GM19193 (cell line): Measurements from ENCODE around the gene SLF2.

Experiments used
- POLR2A ChIP-seq: IDR thresholded peaks from 4 replicates; pipeline ENCODE4 v1.6.1; 2011; ENCODE audit not compliant: insufficient read depth, insufficient read length; ENCODE audit errors: extremely low read depth

Gene SLF2

DNA sequence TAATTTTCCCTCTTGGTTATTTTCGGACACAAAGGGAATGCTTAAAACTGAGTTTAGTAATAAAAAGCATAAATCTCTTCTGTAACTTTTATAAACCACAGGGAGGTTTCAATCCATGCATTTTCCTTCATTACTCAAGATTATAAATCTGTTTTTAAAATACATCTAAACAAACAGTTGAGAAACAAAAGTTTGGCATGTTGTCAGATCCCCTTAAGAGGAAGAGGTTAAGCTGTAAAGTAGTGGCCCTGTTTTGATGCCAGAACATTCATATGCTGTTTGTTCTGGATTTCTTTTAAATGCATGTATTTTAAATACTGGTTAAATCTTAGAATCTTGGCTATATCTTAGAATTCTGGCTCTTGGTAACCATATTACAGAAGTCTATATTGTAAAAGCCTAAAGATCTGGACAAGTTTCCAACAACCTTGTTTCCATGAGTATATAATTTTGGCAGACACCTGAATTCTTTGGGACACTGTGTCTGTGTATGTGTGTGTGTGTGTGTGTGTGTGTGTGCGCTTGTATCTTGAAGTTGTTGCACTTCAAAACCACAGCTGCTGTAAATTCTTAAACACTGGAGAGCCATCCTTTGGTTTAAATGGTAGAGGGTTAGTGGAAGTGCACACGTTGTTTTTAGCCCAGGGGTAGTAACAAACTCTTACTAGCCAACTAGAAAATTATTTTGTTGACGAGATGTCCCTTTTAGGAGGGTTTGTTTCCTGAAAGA is 49.8 kb downstream of the SLF2 start:
- TF ChIP-seq POLR2A = no peak

DNA sequence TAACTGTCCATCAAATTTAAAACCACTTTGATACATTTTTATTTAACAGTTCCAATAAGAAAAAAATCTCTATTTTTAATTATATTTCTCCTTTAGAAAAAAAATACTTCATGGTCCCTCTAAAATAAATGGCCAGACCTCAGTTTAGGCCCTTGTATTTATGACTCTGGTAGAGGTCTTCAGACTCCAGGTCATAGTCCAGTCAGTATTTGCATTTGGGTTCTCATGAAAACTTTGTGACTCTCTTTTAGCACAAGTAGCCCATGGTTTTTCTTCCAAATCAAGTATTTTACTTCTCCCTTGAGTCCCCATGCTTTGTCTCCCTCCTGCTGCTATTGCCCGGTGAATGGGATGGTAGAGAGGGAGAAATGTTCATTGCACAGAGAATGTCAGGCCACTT is 51.1 kb downstream of the SLF2 start:
- no peak for TF ChIP-seq POLR2A

DNA sequence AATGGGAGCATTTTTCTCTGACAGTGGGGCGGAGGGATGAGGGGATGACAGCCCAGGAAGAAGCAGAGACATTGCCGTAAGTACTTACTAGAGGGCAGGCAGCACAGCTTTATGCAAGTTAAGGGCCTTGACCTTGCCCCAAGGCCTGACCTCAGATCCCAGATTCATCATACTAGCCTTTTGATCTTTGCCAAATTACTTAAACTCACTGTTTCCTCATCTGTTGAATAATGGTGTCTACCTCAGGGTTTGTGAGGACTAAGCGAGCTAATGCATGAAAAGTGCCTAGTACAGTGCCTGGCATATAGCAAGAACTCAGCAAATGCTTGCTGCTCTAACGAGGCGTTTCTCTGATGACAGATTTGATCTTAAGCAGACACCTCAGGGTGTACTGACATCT is 53.1 kb downstream of the SLF2 start:
- no peak for TF ChIP-seq POLR2A

DNA sequence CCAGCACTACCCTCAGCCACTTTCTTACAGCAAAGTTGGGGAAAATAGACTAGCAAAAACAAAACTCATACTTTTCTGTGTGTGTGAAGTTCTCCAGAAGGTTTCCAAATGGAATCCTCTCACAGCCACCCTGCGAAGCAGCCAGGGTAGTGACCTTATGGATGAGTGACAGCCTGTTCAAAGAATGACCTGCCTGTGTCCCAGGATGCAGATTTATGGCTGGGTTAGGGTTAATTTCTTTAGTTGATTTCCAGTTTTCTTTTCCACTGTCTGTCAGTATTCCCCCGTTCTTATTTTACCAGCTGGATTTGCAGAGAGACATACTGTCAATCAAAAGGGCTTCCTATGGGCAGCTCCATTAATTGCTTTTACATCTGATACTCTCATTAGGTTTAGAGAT is 54.1 kb downstream of the SLF2 start:
- no peak for TF ChIP-seq POLR2A

GRCh38 chr10:100967332-100967731 is 54.6 kb downstream of the SLF2 start:
- TF ChIP-seq POLR2A = no peak

DNA sequence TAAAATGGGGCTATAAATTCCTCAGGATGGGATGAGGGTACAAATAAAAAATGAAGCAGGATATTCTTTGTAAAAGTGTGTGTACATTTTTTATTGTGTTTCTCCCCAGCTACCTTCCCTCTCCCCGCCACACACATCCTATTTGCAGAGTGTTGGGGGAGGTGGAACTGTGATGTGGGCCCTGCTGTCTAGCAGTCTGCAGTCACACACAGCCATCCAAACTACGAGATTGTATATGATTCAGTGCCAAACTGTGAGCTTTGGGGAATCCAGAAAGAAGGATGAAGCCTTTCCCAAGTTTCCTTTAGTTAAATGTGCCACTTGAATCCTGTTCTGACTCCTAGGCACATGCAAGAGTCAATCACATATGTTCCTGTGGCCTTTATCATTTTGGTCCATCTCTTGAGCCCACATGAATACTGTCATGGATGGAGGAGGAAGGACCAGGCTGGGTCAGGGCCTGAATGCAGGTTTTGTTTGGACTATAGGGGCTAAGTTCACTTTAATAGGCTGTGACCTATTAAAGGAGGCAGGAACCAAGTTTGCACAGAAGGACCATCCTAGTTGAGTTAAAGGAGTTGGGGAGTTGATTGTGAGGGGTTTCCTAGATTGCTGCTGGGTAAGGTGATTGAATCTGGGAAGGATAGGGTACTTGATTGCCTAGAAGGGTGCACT is 55.4 kb downstream of the SLF2 start:
- TF ChIP-seq POLR2A = no peak

DNA sequence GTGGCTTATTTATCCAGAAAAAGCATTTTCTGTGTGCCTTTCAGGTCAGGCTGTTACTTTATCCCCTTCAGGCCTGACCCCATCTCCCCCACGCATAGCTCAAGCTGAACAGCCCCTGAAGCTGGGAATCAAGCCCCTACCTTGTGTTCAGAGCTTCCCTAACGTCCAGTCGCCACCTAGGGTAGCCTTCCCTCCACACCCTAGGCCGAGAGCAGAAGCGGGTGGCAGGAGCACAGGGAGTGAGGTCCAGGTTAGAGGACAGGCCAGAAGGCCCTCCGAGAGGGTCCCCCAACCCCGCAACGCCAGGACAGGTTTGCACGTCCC is 56.1 kb downstream of the SLF2 start:
- TF ChIP-seq POLR2A = no peak

GRCh38 chr10:100969187-100970075 is 56.7 kb downstream of the SLF2 start, which contains the start of gene SEMA4G:
Gene SEMA4G, plus strand, starts transcription at chr10:100969504. Its CDS starts 3,409 bp downstream, at chr10:100972913.
- TF ChIP-seq POLR2A = no peak

DNA sequence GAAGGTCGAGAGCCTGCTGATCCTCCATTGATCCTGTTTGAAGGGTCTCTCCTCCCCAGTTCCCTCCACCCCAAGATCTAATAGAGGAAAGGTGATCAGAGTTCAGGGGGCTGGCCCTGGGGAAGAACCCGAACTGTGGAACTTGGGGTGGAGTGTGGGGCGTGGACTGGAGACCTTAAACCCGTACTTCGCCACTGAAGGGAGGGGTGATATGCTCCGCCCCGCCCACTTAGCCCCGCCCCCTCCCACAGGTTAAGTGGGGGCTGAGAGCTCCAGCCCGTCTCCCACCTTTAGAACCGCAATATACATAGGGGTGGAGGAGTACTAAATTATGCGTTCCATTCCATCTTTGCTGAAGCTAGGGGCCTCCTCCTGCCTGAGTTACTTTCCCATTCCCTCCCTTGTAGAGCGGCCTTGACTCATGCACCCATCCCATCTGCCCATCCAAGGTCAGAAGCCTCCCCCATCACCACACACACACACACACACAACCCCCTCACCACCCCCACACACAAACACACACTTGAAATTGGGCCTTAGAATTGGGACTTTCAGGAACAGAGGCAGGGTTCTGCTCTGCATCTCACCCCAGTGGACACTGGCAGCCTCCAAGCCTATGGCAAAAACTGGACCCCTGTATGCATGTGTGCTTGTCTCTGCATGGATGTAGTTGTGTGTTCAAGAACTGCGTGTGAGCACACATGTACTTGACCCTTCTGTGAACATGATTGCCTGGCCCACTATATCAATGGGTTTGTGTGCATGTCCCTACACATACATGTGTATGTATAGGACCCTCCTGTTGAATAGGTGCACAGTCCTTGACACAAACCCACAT is 57.5 kb downstream of the SLF2 start:
- no peak for TF ChIP-seq POLR2A

- TF ChIP-seq POLR2A = no peak
Observed at GRCh38 chr10:100970914-100971811, 58.4 kb downstream of the SLF2 start.

DNA sequence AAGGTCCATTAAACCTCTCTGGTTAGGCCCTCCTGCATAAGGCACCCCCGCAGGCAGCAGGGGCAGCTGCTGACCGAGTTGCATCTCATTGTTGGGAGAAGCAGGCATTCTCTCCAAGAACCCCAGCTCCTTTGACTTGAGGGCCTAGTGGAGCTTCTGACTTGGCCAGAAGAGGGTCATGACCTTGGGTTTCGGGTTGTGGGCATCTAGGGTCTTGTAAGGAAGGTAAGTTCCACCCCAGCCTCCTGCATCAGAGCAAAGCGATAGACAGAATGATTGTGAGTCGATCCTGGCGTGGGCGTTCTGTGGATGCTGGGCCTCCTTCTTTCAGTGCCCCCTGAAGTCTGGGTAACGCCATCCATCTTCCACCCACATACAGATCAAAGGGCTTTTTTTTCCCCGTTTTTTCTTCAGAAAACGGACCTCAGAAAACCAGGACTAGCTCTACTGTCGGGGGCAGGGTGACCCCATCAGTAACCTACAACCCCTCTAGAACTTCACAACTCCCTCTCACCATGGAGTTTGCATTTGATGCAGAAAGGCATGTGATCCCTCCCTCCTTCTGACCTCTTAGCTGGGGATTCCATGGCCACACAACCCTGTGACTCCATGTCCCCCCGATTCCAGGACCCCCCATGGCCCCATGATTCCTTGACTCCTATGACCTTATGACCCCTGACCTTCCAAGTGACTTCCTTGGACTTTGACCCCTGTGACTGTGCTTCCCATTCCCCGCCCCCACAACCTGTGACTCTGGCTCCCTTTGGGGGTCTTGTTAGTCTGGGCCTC is 59.5 kb downstream of the SLF2 start:
- no peak for TF ChIP-seq POLR2A

DNA sequence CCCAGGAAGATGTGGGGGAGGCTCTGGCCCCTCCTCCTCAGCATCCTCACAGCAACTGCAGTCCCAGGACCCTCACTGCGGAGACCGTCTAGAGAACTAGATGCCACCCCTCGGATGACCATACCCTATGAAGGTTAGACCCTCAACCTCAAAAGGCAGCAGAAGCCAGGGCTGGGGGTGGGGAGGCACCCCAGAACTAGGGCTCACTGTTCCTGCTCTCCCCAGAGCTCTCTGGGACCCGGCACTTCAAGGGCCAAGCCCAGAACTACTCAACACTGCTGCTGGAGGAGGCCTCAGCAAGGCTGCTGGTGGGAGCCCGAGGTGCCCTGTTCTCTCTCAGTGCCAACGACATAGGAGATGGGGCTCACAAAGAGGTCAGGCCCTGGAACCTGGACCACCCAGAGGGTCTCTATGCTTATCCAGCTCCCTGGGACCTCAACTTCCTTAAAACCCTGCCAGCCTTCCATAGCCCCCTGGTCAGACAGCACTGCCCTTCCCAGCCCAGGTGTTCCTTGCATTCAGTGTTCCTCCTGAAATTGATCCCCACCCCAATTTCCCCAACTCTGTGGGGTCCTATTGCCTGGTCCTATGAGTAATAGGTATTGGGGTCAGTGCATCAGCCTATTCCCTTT is 60.3 kb downstream of the SLF2 start:
- no peak for TF ChIP-seq POLR2A
